HepG2 (cell line): Measurements from ENCODE around the gene AUTS2. TPM values are rescaled to one million over a fixed set of nuclear protein-coding genes. Genes with fewer than 3 reads are reported as not detected.

Source experiments
- ATAC-seq: fragments of 200-7000 bp; cut with Tn5 transposase; 3 replicates; pipeline ENCODE4 v1.9.1; 2020; ENCODE audit warnings: mild to moderate bottlenecking, moderate library complexity
- BruUV-seq: library from RNA; stranded (reverse); fragments of 400-500 nt; replicated peaks from 2 replicates; lab custom pipeline; 2021; lab: Mats Ljungman, UMichigan
- CTCF ChIA-PET: fragments of 300-600 bp; formaldehyde crosslinking; extraction: SDS; loops from one replicate; lab custom pipeline; 2021; ENCODE audit warnings: low total read pairs, inconsistent platforms, low intra/inter-chr PET ratio; lab: Yijun Ruan, JAX
- POLR2A ChIA-PET: fragments of 350-600 bp; sonication (Branson Sonifier 250); formaldehyde crosslinking; loops from one replicate; lab custom pipeline; 2020; ENCODE audit warnings: antibody characterized with exemption, inconsistent platforms; lab: Yijun Ruan, JAX
- DNase-seq: peaks from one replicate; pipeline ENCODE4 v3.0.0-alpha.2; 2015; ENCODE audit warnings: low spot score
- FAIRE-seq: peaks from 3 replicates; lab custom pipeline; 2011; peaks lifted over from hg19 to GRCh38; lab: Jason Lieb, UNC
- H2AFZ ChIP-seq: one replicate; pipeline ENCODE4 v1.6.1; 2011; ENCODE audit warnings: low read length, inconsistent platforms
- H3K27ac ChIP-seq: fragments of 300-600 bp; 3 replicates; pipeline ENCODE4 v1.8.0; 2011; ENCODE audit warnings: mixed run types, mild to moderate bottlenecking, mixed read lengths, low read length, inconsistent platforms; ENCODE audit not compliant: insufficient read depth; ENCODE audit errors: extremely low read length
- H3K27me3 ChIP-seq, 2 experiments: fragments of 200-600 bp in 1 of 2; 2 replicates in 1 of 2; 3 replicates in 1 of 2; pipeline versions ENCODE4 v1.6.0 to v1.8.0; 2011; ENCODE audit warnings: low read length in 2 of 2, mild to moderate bottlenecking in 2 of 2, moderate library complexity in 2 of 2, inconsistent platforms in 1 of 2; ENCODE audit not compliant: insufficient read depth in 2 of 2, control insufficient read depth in 1 of 2
- H3K36me3 ChIP-seq, 2 experiments: fragments of 200-600 bp in 1 of 2; replicated peaks in 1 of 2; 2 replicates in 1 of 2; 3 replicates in 1 of 2; pipeline versions ENCODE4 v1.5.1 to v1.8.0; 2011; ENCODE audit warnings: low read length in 2 of 2, inconsistent platforms in 1 of 2; ENCODE audit not compliant: insufficient read depth in 2 of 2, control insufficient read depth in 1 of 2
- H3K4me1 ChIP-seq: 2 replicates; pipeline ENCODE4 v1.5.1; 2012; ENCODE audit warnings: low read length, inconsistent platforms; ENCODE audit not compliant: insufficient read depth
- H3K4me2 ChIP-seq: 2 replicates; pipeline ENCODE4 v1.6.0; 2011; ENCODE audit warnings: low read depth, low read length, inconsistent platforms
- H3K4me3 ChIP-seq, 3 experiments: fragments of 200-600 bp in 1 of 3; sonication (generic), shearing (Covaris generic) in 1 of 3; replicated peaks in 1 of 3; 2 replicates each; pipeline ENCODE4 v1.5.1; 2011 to 2016; ENCODE audit warnings: low read length in 3 of 3, inconsistent platforms in 2 of 3, low read depth in 2 of 3, mild to moderate bottlenecking in 2 of 3, control low read depth in 1 of 3, mixed read lengths in 1 of 3; ENCODE audit not compliant: insufficient read depth in 1 of 3
- H3K79me2 ChIP-seq: one replicate; pipeline ENCODE4 v1.6.1; 2011; ENCODE audit warnings: low read length, inconsistent platforms; ENCODE audit not compliant: insufficient read depth
- H3K9ac ChIP-seq: 2 replicates; pipeline ENCODE4 v1.6.0; 2011; ENCODE audit warnings: mild to moderate bottlenecking, low read depth, low read length, inconsistent platforms; ENCODE audit not compliant: insufficient read depth
- H3K9me3 ChIP-seq: 2 replicates; pipeline ENCODE4 v1.5.1; 2012; ENCODE audit warnings: mild to moderate bottlenecking, low read length
- H4K20me1 ChIP-seq: 2 replicates; pipeline ENCODE4 v1.6.0; 2011; ENCODE audit warnings: inconsistent platforms, mild to moderate bottlenecking, low read length, moderate library complexity; ENCODE audit not compliant: insufficient read depth
- AHDC1 ChIP-seq: sonication (generic); formaldehyde crosslinking; IDR thresholded peaks from 2 replicates; pipeline ENCODE4 v1.5.1; 2020; ENCODE audit warnings: mild to moderate bottlenecking, missing genetic modification reagents, borderline replicate concordance
- EHMT2 ChIP-seq: fragments of 200-600 bp; sonication (generic); IDR thresholded peaks from 2 replicates; pipeline ENCODE4 v1.7.0; 2017; ENCODE audit warnings: antibody characterized with exemption, low read depth, low read length, borderline replicate concordance
- HIC2 ChIP-seq: sonication (generic); formaldehyde crosslinking; IDR thresholded peaks from 2 replicates; pipeline ENCODE4 v1.9.0; 2022; ENCODE audit warnings: low read depth, missing genetic modification reagents
- NFE2L2 ChIP-seq: fragments of 150-350 bp; IDR thresholded peaks from 2 replicates; pipeline ENCODE4 v1.6.1; 2014; ENCODE audit warnings: low read length
- PRDM4 ChIP-seq: sonication (generic); formaldehyde crosslinking; IDR thresholded peaks from 2 replicates; pipeline ENCODE4 v1.9.0; 2021; ENCODE audit warnings: missing genetic modification reagents, borderline replicate concordance
- U2AF2 ChIP-seq: fragments of 200-400 bp; formaldehyde crosslinking; IDR thresholded peaks from 2 replicates; pipeline ENCODE4 v1.6.1; 2017; ENCODE audit warnings: low read depth, mild to moderate bottlenecking, low read length
- ZBTB25 ChIP-seq: IDR thresholded peaks from 2 replicates; pipeline ENCODE4 v1.6.1; 2018; ENCODE audit warnings: missing genetic modification reagents
- ZNF335 ChIP-seq: sonication (generic); formaldehyde crosslinking; IDR thresholded peaks from 2 replicates; pipeline ENCODE4 v1.4.0; 2020; ENCODE audit warnings: missing genetic modification reagents
- ZNF451 ChIP-seq: sonication (generic); formaldehyde crosslinking; IDR thresholded peaks from 2 replicates; pipeline ENCODE4 v1.5.0; 2020; ENCODE audit warnings: mild to moderate bottlenecking, missing genetic modification reagents
- WGBS: methylation state at CpG from one replicate; pipeline ENCODE4 v1.1.6; 2017; ENCODE audit warnings: low lambda C conversion rate; 5-methylcytosine and 5-hydroxymethylcytosine counted together
- in situ Hi-C: cut with HindIII; loops from 2 replicates; pipeline ENCODE4 v1.10.0; 2017; ENCODE audit warnings: low pct_unique_long_range_greater_than_20kb; ENCODE audit not compliant: extremely low pct_ligation_motif_present
- intact Hi-C: fragments of 100-400 bp; cut with micrococcal nuclease; formaldehyde crosslinking; loops from one replicate; pipeline ENCODE4 v1.10.0; 2022; ENCODE audit not compliant: unreplicated experiment
- polyA plus RNA-seq, 8 experiments: library from polyadenylated mRNA; depleted of rRNA in 3 of 8; stranded (reverse) in 7 of 8; unstranded in 1 of 8; fragments of >200 nt; fragmentation: Illumina TruSeq in 4 of 8; extraction: Trizol in 4 of 8; gene quantifications; 2 replicates each; pipeline versions ENCODE4 v1.2.1 to v1.2.3, GENCODE V29; 2011 to 2016; ENCODE audit warnings: low read depth in 4 of 8, missing spikeins in 1 of 8, mixed read lengths in 1 of 8; ENCODE audit not compliant: insufficient read depth in 1 of 8
- total RNA-seq, 5 experiments: library from RNA; depleted of rRNA; stranded (reverse); fragments of >200 nt; fragmentation: Illumina TruSeq; extraction: Trizol; gene quantifications; 2 replicates each; pipeline ENCODE4 v1.2.3, GENCODE V29; 2016; ENCODE audit warnings: low read depth in 1 of 5

The AUTS2 gene
- total and polyA plus RNA-seq, 2 of the 13 experiments (the other 11 are each of a cell fraction or from before 2014, with no cell fraction given): 0.38 TPM; not detected in 1

- POLR2A ChIA-PET: no interaction called here
- intact Hi-C loops: no loop called here
- no peak for ATAC-seq
These were observed 178.3 kb downstream of the AUTS2 start for GRCh38 chr7:69776611-69777010.

More at GRCh38 chr7:69776611-69777010, 178.3 kb downstream of the AUTS2 start:
- H3K4me3 ChIP-seq: no peak overlapping the region
- no peaks in the 10 kb centered on the region for H3K79me2 ChIP-seq
- WGBS: 0% methylated on average over 1 of the region's 1 CpG
- DNase-seq: no peak
- BruUV-seq: no TSS peak
- H3K9me3 ChIP-seq: no peaks in the 10 kb centered on the region
- no peak overlapping the region for H3K9ac ChIP-seq
- no peak for TF ChIP-seq HIC2
- no peak for TF ChIP-seq AHDC1
- no peak for TF ChIP-seq ZNF335 (CRISPR knock-in tag)
- no peak for TF ChIP-seq NFE2L2
- no peak for TF ChIP-seq EHMT2
- TF ChIP-seq U2AF2: no peak
- no peak for TF ChIP-seq ZBTB25
- no peak for TF ChIP-seq ZNF451 (CRISPR knock-in tag)
- no peak for TF ChIP-seq PRDM4 (CRISPR knock-in tag)
- TF ChIP-seq, all 625 proteins: peak for 0
- no peaks in the 10 kb centered on the region for H3K4me1 ChIP-seq
- no peak for FAIRE-seq
- CTCF ChIA-PET: no interaction called here
- no peaks in the 10 kb centered on the region for H4K20me1 ChIP-seq
- no peaks in the 10 kb centered on the region for H3K27me3 ChIP-seq
- H2AFZ ChIP-seq: no peak overlapping the region
- no peaks in the 10 kb centered on the region for H3K36me3 ChIP-seq
- H3K27ac ChIP-seq: no peak overlapping the region
- no peak overlapping the region for H3K4me2 ChIP-seq
- in situ Hi-C loops: no loop called here
